H9 (cell line): ENCODE data around the gene TMEM272. TPM values are rescaled to one million over a fixed set of nuclear protein-coding genes. Genes with fewer than 3 reads are reported as not detected.

Source experiments
- DNase-seq: peaks from one replicate; pipeline ENCODE4 v3.0.0-alpha.2; 2017
- H2AFZ ChIP-seq: one replicate; pipeline ENCODE4 v1.6.1; 2013; ENCODE audit warnings: mild to moderate bottlenecking, low read length, control low read depth, moderate library complexity
- H2AK5ac ChIP-seq: 2 replicates; pipeline ENCODE4 v1.6.1; 2013; ENCODE audit warnings: low read length, control low read depth, mixed read lengths; ENCODE audit not compliant: insufficient read length
- H2BK120ac ChIP-seq: one replicate; pipeline ENCODE4 v1.6.1; 2013; ENCODE audit warnings: low read depth, mild to moderate bottlenecking, low read length, control low read depth, inconsistent platforms; ENCODE audit not compliant: poor library complexity, severe bottlenecking
- H2BK12ac ChIP-seq: 2 replicates; pipeline ENCODE4 v1.6.1; 2013; ENCODE audit warnings: low read length, control low read depth, mixed read lengths, low read depth; ENCODE audit not compliant: insufficient read length
- H2BK15ac ChIP-seq: 2 replicates; pipeline ENCODE4 v1.6.1; 2013; ENCODE audit warnings: low read depth, low read length, control low read depth
- H2BK20ac ChIP-seq: one replicate; pipeline ENCODE4 v1.6.1; 2013; ENCODE audit warnings: low read depth, mild to moderate bottlenecking, low read length, control low read depth, inconsistent platforms; ENCODE audit not compliant: poor library complexity, severe bottlenecking
- H2BK5ac ChIP-seq: 2 replicates; pipeline ENCODE4 v1.6.1; 2013; ENCODE audit warnings: low read length, control low read depth, mixed read lengths; ENCODE audit not compliant: insufficient read length
- H3K14ac ChIP-seq: 2 replicates; pipeline ENCODE4 v1.6.1; 2013; ENCODE audit warnings: low read length, control low read depth; ENCODE audit not compliant: insufficient read depth
- H3K18ac ChIP-seq: 2 replicates; pipeline ENCODE4 v1.6.1; 2013; ENCODE audit warnings: low read depth, mild to moderate bottlenecking, mixed read lengths, low read length, control low read depth; ENCODE audit not compliant: insufficient read length
- H3K23ac ChIP-seq: 2 replicates; pipeline ENCODE4 v1.6.1; 2013; ENCODE audit warnings: low read length, control low read depth, mixed read lengths, low read depth; ENCODE audit not compliant: insufficient read length
- H3K23me2 ChIP-seq: 2 replicates; pipeline ENCODE4 v1.6.1; 2013; ENCODE audit warnings: low read depth, mild to moderate bottlenecking, mixed read lengths, low read length, control low read depth; ENCODE audit not compliant: insufficient read length, poor library complexity, severe bottlenecking
- H3K27ac ChIP-seq: 2 replicates; pipeline ENCODE4 v1.5.1; 2013; ENCODE audit warnings: low read length, control low read depth, mixed read lengths, low read depth; ENCODE audit not compliant: insufficient read length
- H3K27me3 ChIP-seq: 2 replicates; pipeline ENCODE4 v1.6.1; 2013; ENCODE audit warnings: low read length, control low read depth, inconsistent platforms; ENCODE audit not compliant: insufficient read depth
- H3K4ac ChIP-seq: 2 replicates; pipeline ENCODE4 v1.6.1; 2013; ENCODE audit warnings: low read depth, mild to moderate bottlenecking, control low read depth, inconsistent platforms, low read length, moderate library complexity
- H3K4me1 ChIP-seq: 2 replicates; pipeline ENCODE4 v1.6.1; 2013; ENCODE audit warnings: low read length, control low read depth, inconsistent platforms; ENCODE audit not compliant: insufficient read depth
- H3K4me2 ChIP-seq: 2 replicates; pipeline ENCODE4 v1.6.1; 2013; ENCODE audit warnings: low read length, control low read depth, mixed read lengths; ENCODE audit not compliant: insufficient read length, insufficient read depth
- H3K56ac ChIP-seq: 2 replicates; pipeline ENCODE4 v1.6.1; 2013; ENCODE audit warnings: low read depth, mild to moderate bottlenecking, mixed read lengths, low read length, control low read depth; ENCODE audit not compliant: insufficient read length
- H3K79me1 ChIP-seq: 2 replicates; pipeline ENCODE4 v1.6.1; 2013; ENCODE audit warnings: low read depth, mild to moderate bottlenecking, moderate library complexity, low read length, control low read depth, inconsistent platforms; ENCODE audit not compliant: insufficient read depth, poor library complexity, severe bottlenecking
- H3K79me2 ChIP-seq: 2 replicates; pipeline ENCODE4 v1.6.1; 2013; ENCODE audit warnings: low read length, control low read depth, inconsistent platforms; ENCODE audit not compliant: insufficient read depth
- H3K9ac ChIP-seq: 2 replicates; pipeline ENCODE4 v1.6.1; 2013; ENCODE audit warnings: low read length, control low read depth, mixed read lengths; ENCODE audit not compliant: insufficient read length; ENCODE audit errors: extremely low read depth
- H3K9me3 ChIP-seq: one replicate; pipeline ENCODE4 v1.6.1; 2013; ENCODE audit warnings: low read depth, low read length, inconsistent platforms; ENCODE audit not compliant: control insufficient read depth
- H3T11ph ChIP-seq: one replicate; pipeline ENCODE4 v1.6.1; 2013; ENCODE audit warnings: mild to moderate bottlenecking, low read length, control low read depth, inconsistent platforms
- H4K20me1 ChIP-seq: one replicate; pipeline ENCODE4 v1.6.1; 2013; ENCODE audit not compliant: control insufficient read depth, insufficient read length, insufficient read depth
- H4K5ac ChIP-seq: 2 replicates; pipeline ENCODE4 v1.6.1; 2013; ENCODE audit warnings: low read depth, mild to moderate bottlenecking, mixed read lengths, low read length, control low read depth; ENCODE audit not compliant: insufficient read length
- H4K8ac ChIP-seq: replicated peaks from 2 replicates; pipeline ENCODE4 v1.6.1; 2013; ENCODE audit warnings: low read length, control low read depth, mixed read lengths, low read depth; ENCODE audit not compliant: insufficient read length
- H4K91ac ChIP-seq: 2 replicates; pipeline ENCODE4 v1.6.1; 2013; ENCODE audit warnings: low read depth, mild to moderate bottlenecking, moderate library complexity, mixed read lengths, low read length, control low read depth; ENCODE audit not compliant: insufficient read length
- H3K27ac Mint-ChIP-seq, 3 experiments: 2 replicates in 2 of 3; 3 replicates in 1 of 3; pipeline ENCODE4 v1.8.0; 2020 to 2021; ENCODE audit warnings: mixed read lengths in 3 of 3, mild to moderate bottlenecking in 1 of 3, moderate library complexity in 1 of 3
- H3K27me3 Mint-ChIP-seq: 2 replicates; pipeline ENCODE4 v1.8.0; 2021; ENCODE audit warnings: low read depth, mild to moderate bottlenecking, moderate library complexity, mixed read lengths
- H3K36me3 Mint-ChIP-seq, 3 experiments: 2 replicates in 2 of 3; 3 replicates in 1 of 3; pipeline ENCODE4 v1.8.0; 2020 to 2021; ENCODE audit warnings: low read depth in 3 of 3, mixed read lengths in 3 of 3; ENCODE audit not compliant: insufficient read depth in 1 of 3
- H3K4me1 Mint-ChIP-seq, 2 experiments: 2 replicates each; pipeline ENCODE4 v1.8.0; 2020; ENCODE audit warnings: mixed read lengths in 2 of 2
- H3K4me3 Mint-ChIP-seq, 2 experiments: 2 replicates in 1 of 2; 3 replicates in 1 of 2; pipeline ENCODE4 v1.8.0; 2020 to 2021; ENCODE audit warnings: mild to moderate bottlenecking in 2 of 2, mixed read lengths in 2 of 2, moderate library complexity in 1 of 2
- H3K9me3 Mint-ChIP-seq, 2 experiments: 2 replicates in 1 of 2; 3 replicates in 1 of 2; pipeline ENCODE4 v1.8.0; 2020; ENCODE audit warnings: mild to moderate bottlenecking in 2 of 2, mixed read lengths in 2 of 2, moderate library complexity in 1 of 2
- WGBS: extraction: QIAGEN DNeasy Blood & Tissue Kit; methylation state at CpG from one replicate; pipeline ENCODE4 v1.1.7; 2013; ENCODE audit warnings: missing lambda C conversion rate, low lambda C conversion rate, mixed read lengths; ENCODE audit not compliant: insufficient read length; ENCODE audit errors: extremely low coverage; 5-methylcytosine and 5-hydroxymethylcytosine counted together
- total RNA-seq: library from RNA; stranded (reverse); gene quantifications from 2 replicates; pipeline ENCODE4 v1.2.1, GENCODE V29; 2021
- TF ChIP-seq, protein P1 (sequence below): fragments of 200-600 bp; sonication (generic); conservative IDR thresholded peaks from 3 replicates; pipeline ENCODE4 v1.8.0; 2021; ENCODE audit warnings: antibody characterized with exemption, mild to moderate bottlenecking

TMEM272 gene
- total RNA-seq, 1 experiment from 2014 or later = not detected

DNA sequence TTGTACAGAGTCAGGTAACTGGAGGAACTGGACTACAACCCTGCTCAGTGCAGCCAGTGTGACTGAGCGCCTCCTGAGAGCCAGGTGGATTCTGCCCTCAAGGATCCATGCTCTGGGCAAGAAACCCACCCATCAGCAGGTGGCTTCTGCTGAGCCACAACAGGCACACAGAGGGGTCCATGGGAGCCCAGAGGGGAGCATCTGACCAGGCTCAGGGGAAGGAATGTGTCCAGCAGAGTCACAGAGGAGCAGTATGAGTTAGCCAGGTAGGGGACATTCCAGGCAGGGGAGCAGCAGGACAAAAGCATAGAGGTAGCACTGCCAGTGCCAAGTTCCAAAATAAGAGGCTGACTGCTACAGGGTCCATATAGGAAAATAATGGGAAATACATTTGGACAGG, 60.9 kb downstream of the TMEM272 start:
- H3T11ph ChIP-seq = no peak overlapping the region
- H3K4me1 Mint-ChIP-seq = peaks cover 15 to 24% of the 10 kb centered on the region in 2 experiments
- no peaks in the 10 kb centered on the region for H4K20me1 ChIP-seq
- no peaks in the 10 kb centered on the region for H3K4me1 ChIP-seq
- H4K91ac ChIP-seq = no peak overlapping the region
- no peak overlapping the region for H3K4me2 ChIP-seq
- no peak overlapping the region for H2BK20ac ChIP-seq
- H2AFZ ChIP-seq = no peak overlapping the region
- no peaks in the 10 kb centered on the region for H3K23me2 ChIP-seq
- TF ChIP-seq, protein P1, sequence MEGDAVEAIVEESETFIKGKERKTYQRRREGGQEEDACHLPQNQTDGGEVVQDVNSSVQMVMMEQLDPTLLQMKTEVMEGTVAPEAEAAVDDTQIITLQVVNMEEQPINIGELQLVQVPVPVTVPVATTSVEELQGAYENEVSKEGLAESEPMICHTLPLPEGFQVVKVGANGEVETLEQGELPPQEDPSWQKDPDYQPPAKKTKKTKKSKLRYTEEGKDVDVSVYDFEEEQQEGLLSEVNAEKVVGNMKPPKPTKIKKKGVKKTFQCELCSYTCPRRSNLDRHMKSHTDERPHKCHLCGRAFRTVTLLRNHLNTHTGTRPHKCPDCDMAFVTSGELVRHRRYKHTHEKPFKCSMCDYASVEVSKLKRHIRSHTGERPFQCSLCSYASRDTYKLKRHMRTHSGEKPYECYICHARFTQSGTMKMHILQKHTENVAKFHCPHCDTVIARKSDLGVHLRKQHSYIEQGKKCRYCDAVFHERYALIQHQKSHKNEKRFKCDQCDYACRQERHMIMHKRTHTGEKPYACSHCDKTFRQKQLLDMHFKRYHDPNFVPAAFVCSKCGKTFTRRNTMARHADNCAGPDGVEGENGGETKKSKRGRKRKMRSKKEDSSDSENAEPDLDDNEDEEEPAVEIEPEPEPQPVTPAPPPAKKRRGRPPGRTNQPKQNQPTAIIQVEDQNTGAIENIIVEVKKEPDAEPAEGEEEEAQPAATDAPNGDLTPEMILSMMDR = no peak
- H3K79me2 ChIP-seq = no peaks in the 10 kb centered on the region
- no peak overlapping the region for H3K27ac Mint-ChIP-seq
- no peak overlapping the region for H3K14ac ChIP-seq
- no peaks in the 10 kb centered on the region for H3K27me3 ChIP-seq
- no peak overlapping the region for H4K5ac ChIP-seq
- H3K27ac ChIP-seq = no peak overlapping the region
- no CpG with 5 or more reads among the region's 1 CpG for WGBS
- H4K8ac ChIP-seq = no peak overlapping the region
- H2BK5ac ChIP-seq = no peak overlapping the region
- H2BK12ac ChIP-seq = no peak overlapping the region
- no peak overlapping the region for H2BK15ac ChIP-seq
- no peak overlapping the region for H2BK120ac ChIP-seq
- no peak overlapping the region for H3K23ac ChIP-seq
- H3K27me3 Mint-ChIP-seq = no peaks in the 10 kb centered on the region
- no peaks in the 10 kb centered on the region for H3K9me3 ChIP-seq
- DNase-seq = no peak
- peaks cover 0 to 8% (median 4%) of the 10 kb centered on the region in 3 experiments; a peak in 6 of 7 replicates for H3K36me3 Mint-ChIP-seq
- no peaks in the 10 kb centered on the region for H3K79me1 ChIP-seq
- H3K9me3 Mint-ChIP-seq = no peaks in the 10 kb centered on the region
- no peak overlapping the region for H2AK5ac ChIP-seq
- H3K18ac ChIP-seq = no peak overlapping the region
- H3K9ac ChIP-seq = no peak overlapping the region
- H3K56ac ChIP-seq = no peak overlapping the region
- H3K4ac ChIP-seq = no peak overlapping the region
- H3K4me3 Mint-ChIP-seq = no peak overlapping the region
